HG02678 (cell line): ENCODE results near the gene DLX1.

Experiments used
- ATAC-seq: cut with Tn5 transposase; IDR thresholded peaks from one replicate; pipeline ENCODE4 v1.9.1; 2021; ENCODE audit warnings: mild to moderate bottlenecking, moderate library complexity; ENCODE audit not compliant: unreplicated experiment

The DLX1 gene

DNA sequence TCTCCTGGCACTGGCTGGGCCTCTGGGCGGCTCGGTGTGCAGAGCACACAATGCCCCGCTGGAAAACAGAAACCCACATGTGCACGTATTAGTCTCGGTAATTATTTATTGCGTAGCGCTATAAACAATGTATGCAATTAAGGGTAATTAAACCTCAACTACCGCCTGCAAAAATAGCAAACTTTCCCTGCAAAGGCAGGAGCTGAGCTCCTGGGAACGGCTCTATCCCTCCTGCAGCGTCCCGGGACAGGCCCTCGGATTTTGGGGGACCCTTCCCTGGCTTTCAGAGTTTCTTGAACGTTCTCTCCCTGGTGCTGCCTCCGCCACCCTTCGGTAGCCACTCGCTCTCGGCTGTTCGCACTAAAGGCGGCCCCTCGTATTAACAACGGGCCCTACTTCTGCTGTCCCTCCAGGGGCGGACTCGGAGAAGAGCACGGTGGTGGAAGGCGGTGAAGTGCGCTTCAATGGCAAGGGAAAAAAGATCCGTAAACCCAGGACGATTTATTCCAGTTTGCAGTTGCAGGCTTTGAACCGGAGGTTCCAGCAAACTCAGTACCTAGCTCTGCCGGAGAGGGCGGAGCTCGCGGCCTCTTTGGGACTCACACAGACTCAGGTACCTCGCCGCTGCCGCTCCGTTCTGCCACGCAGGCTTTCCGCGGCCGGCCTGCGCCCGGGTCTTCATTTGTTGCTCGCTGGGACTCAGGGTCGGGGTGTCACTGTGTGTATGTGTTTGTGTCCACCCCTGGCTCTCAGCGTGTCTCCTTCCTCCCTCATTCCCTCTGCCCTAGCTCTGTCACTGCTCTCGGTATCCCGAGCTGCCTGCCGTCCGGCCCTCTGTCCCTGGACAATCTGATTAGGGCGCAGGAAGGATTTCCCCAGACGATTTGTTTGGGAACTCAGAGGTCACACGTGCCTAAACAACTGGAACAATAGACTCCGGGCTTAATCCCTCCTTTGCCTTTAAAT lies 1.2 kb downstream of the DLX1 start:
- ATAC-seq = peak; percentile 32

DNA sequence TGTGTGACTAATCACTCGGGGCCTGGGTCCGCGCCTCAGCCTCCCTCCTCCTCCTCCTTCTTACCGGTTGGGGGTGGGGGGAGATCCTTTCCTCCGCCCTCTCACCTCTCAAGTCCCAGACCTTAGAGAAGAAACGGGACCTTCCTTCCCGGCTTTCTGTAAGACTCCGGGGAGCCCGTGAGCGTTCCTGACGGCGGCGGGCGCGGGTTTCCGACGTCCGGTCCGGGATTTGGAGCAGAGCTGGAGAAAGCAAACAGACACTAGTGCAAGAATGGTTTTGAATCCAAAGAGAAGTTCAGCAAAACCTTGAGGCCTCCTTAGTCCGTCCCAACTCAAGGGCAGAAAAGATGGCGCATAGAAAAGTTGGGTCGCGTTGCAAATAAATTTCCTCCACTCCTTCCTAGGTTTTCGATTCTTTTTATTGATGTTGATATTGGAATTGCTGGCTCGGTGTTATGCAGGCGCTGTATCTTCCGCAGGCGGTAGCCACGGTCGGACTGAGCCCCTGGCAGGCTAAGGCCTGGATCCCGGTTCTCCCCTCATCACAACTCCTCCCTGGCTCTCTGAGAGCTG lies 2.0 kb downstream of the DLX1 start:
- no peak for ATAC-seq

- no peak for ATAC-seq
Observed at GRCh38 chr2:172087780-172088244, 2.5 kb downstream of the DLX1 start.

DNA sequence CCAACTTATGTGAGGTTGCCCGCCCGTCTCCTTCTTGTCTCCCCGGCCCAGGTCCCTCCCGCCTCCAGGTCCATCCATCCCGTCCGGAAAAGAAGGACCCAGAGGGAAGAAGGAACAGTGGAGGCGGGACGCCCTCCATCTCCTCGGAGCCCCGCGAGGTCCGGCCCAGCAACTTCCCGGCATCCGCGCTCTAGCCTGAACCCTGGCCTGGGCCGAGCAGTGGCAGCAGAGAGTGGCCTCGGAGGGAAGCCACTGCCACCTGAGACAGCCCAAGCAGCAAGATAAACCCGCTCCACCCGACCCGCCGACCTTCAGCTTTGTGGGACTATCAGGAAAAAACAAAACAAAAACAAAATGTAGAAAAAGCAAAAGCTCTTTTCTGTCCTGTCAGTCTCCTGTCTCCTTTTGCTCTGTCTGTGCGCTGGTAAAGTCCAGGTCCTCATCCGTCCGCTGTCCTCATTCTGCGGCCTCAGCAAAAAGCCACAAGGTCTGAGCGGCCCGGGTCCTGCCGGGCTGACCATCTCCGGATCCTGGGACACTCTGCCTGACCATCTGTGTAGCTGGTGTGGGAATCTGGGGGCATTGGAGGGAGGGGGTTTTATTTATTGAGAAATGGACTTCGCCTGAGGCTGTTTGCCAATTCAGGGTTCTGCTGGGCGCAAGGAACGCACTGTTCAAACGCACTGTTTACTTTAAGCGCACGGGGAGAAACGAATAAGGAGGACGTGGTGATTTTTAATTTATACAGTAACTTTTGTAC lies 3.1 kb downstream of the DLX1 start:
- no peak for ATAC-seq

DNA sequence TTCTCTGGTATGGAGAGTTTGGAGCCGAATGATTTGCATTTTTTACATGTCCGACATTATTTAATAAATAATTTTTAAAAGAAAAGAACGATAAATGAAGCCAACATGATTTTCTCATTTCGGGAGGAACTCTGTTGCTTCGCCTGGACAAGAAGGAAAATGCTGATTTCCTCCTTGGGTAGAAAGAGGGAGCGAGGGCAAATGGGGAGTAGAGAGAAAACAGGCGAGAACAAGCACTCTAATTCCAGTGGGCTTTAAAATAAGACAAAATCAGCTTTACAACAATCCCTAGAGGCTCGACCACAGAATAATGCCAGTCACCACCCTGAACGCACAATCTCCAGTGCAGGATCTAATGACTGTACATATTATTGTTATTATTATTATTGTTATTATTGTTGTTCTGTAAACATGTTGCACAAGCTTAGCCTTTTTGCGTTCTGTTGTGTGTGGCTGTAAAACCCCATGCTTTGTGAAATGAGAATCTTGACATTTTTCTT lies 3.7 kb downstream of the DLX1 start:
- no peak for ATAC-seq

DNA sequence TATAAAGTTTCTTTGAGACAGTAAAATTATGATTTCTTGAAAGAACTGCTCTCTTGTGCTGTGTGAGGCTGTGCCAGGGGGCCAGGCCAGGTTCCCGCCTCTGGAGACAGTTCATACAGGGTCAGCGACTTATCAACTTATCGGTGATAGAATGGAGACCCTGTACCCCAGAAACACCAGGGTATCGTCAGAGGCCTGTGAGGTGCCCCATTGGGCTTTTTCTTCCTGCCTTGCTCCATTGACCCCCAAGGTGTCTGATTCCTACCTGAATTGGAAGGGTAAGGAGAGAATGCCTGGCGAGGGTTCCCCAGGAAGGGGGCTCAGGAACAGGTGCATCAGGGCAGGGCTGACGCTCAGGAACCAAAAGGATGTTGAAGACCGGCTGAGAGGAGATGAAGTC lies 4.3 kb downstream of the DLX1 start:
- ATAC-seq = no peak

- ATAC-seq = no peak
Observed at GRCh38 chr2:172090044-172090961, 5.0 kb downstream of the DLX1 start.

- no peak for ATAC-seq
Observed at GRCh38 chr2:172091000-172091641, 5.8 kb downstream of the DLX1 start.

- no peak for ATAC-seq
Observed at GRCh38 chr2:172091761-172092566, 6.7 kb downstream of the DLX1 start.

DNA sequence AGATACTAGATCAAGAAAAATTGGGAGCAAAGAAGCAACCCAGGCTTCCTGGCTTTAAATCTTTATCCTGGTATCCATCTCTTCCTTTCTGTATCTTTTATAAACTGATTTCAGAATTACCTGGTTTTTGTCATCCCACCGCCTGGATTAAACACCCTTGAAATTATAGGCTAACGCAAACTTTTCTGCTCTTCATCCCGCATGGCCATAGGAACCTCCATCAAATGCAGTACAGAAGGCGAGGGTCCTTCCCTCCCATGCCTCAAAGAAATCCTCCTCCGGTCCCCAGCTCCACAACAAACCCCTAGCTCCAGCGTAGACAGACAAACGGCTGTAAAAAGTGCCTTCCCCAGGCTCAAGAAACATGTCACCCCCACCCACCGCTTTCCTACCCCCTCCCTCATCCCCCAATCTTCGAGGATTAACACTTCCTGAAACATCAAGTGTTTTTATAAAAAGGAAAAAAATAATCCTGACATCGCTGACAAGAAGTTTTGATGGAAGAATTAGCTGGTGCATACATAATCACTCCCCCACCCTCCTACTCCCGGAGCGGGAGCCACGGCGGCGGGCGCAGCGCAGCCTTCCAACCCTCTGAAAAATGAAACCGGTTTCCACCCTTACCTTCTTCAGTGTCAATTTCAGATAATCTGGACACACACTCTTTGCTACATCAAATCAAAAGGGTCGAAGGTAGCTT lies 7.6 kb downstream of the DLX1 start:
- no peak for ATAC-seq

DNA sequence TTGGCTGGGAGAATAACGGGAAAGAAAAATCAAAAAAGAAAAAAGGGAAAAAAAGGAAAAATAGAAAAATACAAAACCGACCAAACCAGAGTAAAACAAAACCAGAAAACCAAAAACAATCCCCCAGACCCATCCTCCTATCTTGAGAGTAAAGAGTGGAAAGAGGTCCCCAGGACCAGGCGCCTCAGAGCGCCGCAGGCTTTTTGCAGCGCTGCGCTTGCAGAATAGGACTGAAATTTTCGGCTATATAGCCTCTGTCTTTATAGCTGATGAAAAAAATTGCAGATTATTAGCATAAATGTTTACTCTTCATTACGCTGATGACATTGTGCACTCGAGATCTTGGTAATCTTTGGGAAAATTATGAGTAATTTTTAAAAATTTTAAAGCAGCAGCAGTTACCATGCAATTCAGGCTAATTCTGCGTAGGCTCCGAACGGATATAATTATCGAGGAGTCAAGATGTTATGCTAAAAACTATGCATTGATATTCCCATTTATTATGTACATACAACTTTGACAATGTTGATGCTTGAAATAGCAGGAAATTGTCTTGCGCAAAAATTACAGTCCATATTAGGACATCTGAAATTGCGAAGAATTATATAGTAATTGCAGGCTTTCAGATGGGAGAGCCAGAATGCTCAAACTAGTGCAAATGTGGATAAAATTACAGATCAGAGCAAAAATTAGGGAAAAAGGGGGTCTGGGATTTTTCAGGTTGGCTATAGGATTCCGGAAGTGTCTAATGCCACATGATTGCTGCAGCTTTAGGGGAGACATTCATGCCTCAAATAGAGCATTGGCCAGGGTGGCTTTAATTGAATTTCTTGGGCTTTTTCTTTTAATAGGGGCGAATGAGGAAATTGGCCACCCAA lies 8.3 kb downstream of the DLX1 start:
- no peak for ATAC-seq

- no peak for ATAC-seq
Observed at GRCh38 chr2:172094294-172095145, 9.2 kb downstream of the DLX1 start.

DNA sequence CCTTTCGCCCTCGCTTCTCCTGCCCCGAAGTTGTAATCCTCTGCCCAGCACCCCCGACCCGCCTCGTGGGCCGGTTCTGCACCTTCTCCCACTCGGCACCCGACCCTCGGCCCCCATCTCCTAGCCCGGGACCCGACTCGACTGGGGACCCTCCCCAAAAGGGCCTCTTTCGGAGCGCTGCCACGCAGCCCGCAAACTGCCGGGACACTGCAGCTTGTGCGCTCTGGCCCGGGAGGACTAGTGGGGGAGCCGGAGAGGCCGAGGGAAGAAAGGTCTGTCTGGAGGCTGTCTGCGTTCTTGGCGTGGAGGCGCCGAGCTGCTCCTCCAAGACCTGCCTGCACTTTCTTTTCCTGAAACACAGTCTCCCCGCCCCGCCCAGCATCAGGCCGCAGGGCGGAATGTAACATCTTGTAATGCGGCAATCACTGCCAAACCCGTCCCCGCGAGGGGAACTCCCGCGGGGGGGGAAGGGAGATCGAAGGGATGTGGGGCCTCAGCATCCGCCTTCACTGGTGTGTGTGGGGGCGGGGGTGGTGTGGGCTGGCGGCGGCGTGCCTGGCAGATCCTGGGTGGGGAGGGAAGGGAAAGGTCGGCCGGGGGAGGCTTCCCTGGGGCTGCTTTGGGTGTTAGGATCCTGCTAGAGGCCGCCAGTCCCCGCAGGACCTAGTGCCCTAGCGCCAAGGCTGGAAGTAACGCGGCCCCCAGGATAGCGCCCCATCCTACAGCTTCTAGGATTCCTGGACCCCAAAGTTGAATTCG lies 10.0 kb downstream of the DLX1 start:
- ATAC-seq = no peak

- no peak for ATAC-seq
Observed at GRCh38 chr2:172095905-172096625, 10.8 kb downstream of the DLX1 start.
